ENCODE measurements around the gene ZBED2. TPM values are rescaled to one million over a fixed set of nuclear protein-coding genes. Genes with fewer than 3 reads are reported as not detected.
"Not testable (repeated sequence)": the region's sequence is repeated elsewhere in the genome, so short reads cannot be mapped to it uniquely, and the experiment has no call there.

Gene ZBED2
- polyA plus RNA-seq, 3 donors = 0.18 to 0.31 (median 0.30) TPM

- no peak for DNase-seq (ENCODE audit: low read depth in 3 of 3, low spot score in 2 of 3)
Measured at GRCh38 chr3:111577798-111578685, 17.1 kb downstream of the ZBED2 start.

GRCh38 chr3:111577113-111577512 is 18.0 kb downstream of the ZBED2 start:
- DNase-seq (ENCODE audit: low read depth in 3 of 3, low spot score in 2 of 3) = no peak

GRCh38 chr3:111571907-111572460 is 23.2 kb downstream of the ZBED2 start:
- no peak for DNase-seq (ENCODE audit: low read depth in 3 of 3, low spot score in 2 of 3)

GRCh38 chr3:111571282-111571681 is 23.9 kb downstream of the ZBED2 start:
- no peak for DNase-seq (ENCODE audit: low read depth in 3 of 3, low spot score in 2 of 3)

- DNase-seq (ENCODE audit: low read depth in 3 of 3, low spot score in 2 of 3) = no peak
Measured at GRCh38 chr3:111570404-111571030, 24.6 kb downstream of the ZBED2 start.

GRCh38 chr3:111568911-111569310 is 26.2 kb downstream of the ZBED2 start:
- DNase-seq (ENCODE audit: low read depth in 3 of 3, low spot score in 2 of 3) = no peak

- DNase-seq (ENCODE audit: low read depth in 3 of 3, low spot score in 2 of 3) = no peak
Measured at GRCh38 chr3:111568355-111568754, 26.8 kb downstream of the ZBED2 start.

GRCh38 chr3:111566844-111567243 is 28.3 kb downstream of the ZBED2 start:
- no peak for DNase-seq (ENCODE audit: low read depth in 3 of 3, low spot score in 2 of 3)

- DNase-seq (ENCODE audit: low read depth in 3 of 3, low spot score in 2 of 3) = not testable (repeated sequence)
Measured at GRCh38 chr3:111561902-111562301, 33.2 kb downstream of the ZBED2 start.

GRCh38 chr3:111548756-111549155 is 46.4 kb downstream of the ZBED2 start:
- no peak for DNase-seq (ENCODE audit: low read depth in 3 of 3, low spot score in 2 of 3)

- no peak for DNase-seq (ENCODE audit: low read depth in 3 of 3, low spot score in 2 of 3)
Measured at GRCh38 chr3:111548092-111548491, 47.1 kb downstream of the ZBED2 start.

GRCh38 chr3:111547631-111548030 is 47.5 kb downstream of the ZBED2 start:
- DNase-seq (ENCODE audit: low read depth in 3 of 3, low spot score in 2 of 3) = no peak

- DNase-seq (ENCODE audit: low read depth in 3 of 3, low spot score in 2 of 3) = no peak
Measured at GRCh38 chr3:111545349-111545748, 49.8 kb downstream of the ZBED2 start.

Other genes with a start within 250 kb of the ZBED2 start
- gene CD96, start 53.1 kb downstream of the ZBED2 start, polyA plus RNA-seq (ENCODE audit: insufficient read length in 3 of 3) = 1 to 10 TPM in 2 of 3 donors, under 1 TPM in 1; 0.75 to 1.4 (median 1.2) TPM
- 10 to 100 TPM; 15.4 to 21.3 (median 18.0) TPM for gene PLCXD2, start 79.3 kb upstream of the ZBED2 start, polyA plus RNA-seq (ENCODE audit: insufficient read length in 3 of 3)

Measured in right renal cortex interstitium (tissue), 3 donors.